GM21423 (cell line): ENCODE data around the gene PREP.
"Not testable (repeated sequence)": the region's sequence is repeated elsewhere in the genome, so short reads cannot be mapped to it uniquely, and the experiment has no call there.

Experiments
- ATAC-seq: cut with Tn5 transposase; IDR thresholded peaks from one replicate; pipeline ENCODE4 v1.9.1; 2021; ENCODE audit warnings: mild to moderate bottlenecking, moderate library complexity; ENCODE audit not compliant: unreplicated experiment

Gene PREP

DNA sequence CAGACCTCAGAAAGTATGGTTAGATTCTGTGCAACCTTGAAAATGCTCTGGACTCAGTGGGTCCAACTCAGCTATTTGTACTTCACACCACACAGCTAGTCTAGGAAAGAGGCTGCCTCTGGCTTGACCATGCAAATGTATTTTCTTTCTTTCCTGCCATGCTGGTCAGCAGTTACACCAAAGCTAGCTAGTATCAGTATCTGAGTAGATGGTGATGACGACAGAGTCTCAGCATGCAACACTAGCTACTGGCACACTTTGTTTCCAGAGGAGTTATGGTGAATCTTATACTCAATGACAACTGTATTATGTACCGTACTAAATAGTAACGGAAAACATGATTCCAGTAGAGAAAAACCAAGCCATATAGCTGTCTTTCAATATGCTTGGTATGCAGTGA, 126.5 kb downstream of the PREP start:
- no peak for ATAC-seq

DNA sequence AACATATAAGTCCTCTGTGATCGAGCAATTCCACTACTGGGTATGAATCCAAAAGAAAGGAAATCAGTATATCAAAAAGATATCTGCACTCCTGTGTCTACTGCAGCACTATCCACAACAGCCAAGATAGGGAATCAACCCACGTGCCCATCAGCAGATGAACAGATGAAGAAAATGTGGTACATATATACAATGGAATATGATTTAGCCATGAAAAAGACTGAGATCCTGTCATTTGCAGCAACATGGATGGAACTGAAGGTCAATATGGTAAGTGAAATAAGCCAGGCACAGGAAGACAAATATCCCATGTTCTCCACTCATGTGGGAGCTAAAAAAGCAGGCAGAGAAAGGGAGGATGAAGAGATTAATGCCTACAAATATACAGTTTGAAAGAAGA, 127.3 kb downstream of the PREP start:
- no peak for ATAC-seq

DNA sequence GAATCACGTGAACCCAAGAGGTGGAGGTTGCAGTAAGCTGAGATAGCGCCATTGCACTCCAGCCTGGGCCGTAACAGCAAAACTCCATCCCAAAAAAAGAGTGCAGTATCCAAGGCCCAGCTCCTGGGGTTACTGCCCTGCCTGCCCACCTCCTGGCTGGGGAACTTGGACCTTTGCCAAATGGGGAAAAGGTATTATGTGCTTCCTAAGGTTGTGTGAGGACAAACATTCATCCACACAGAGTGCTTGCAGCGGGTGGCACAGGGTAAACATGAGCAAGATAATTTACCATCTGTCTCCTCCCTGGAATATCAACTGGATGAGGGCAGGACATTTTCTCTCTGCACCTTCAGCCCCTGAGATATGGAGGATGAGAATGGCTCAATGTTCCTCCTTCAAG, 128.2 kb downstream of the PREP start:
- no peak for ATAC-seq

DNA sequence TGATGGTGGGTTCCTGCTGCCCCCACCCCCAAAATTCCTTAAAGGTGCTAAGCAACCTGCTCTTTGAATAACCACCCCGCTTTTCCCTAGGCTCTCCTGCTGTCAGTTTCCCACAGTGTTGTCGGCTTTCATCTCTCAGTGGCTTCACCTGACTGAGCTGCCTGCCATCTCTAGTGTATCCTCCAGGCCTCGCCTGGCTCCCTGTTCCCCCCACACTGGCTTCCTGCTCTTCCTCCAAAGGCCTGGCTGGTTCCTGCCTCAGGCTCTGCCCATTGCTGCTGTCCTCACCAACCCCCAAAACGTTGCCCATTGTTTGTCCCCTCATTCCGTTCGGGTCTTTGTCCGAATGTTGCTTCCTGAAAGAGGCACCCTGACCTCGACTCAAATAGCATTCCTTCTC, 129.3 kb downstream of the PREP start:
- ATAC-seq, result no peak

DNA sequence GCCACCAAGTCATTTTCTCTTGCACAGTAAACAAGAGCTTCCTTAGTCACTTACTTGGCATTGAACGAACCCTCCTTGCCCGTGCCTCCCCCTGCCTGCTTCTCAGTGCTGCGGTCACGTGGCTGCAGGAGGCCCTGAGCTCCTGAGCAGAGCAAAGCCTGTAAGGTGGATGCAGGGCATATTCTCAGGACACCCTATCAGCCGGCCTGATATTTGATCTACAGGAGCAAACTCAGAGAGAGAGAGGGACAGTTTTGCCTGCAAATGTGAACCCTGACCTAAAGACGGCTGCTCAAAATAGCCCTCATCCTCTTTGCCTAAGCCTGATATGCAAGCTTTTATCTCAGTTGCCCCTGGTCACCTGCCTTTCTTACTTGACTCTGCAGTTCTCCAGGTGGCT, 130.1 kb downstream of the PREP start:
- no peak for ATAC-seq

DNA sequence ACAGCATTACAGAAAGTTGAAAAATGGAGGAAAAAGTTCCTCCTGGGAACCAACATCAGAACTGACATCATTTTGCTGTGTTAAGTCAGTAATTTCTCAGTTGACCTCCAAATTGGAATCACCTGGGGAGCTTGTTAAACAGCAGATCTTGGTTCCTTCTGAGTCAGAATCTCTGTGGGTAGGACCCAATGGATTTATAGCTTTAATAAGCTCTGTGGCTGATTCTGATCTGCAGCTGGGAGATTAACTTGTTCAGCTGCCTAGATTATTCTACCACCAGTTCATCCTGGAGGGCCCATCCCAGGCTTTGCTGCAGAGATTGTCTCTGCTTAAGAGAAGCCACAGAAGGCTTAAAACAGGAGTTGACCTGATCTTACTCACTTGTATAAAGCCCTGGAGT, 132.4 kb downstream of the PREP start:
- no peak for ATAC-seq

DNA sequence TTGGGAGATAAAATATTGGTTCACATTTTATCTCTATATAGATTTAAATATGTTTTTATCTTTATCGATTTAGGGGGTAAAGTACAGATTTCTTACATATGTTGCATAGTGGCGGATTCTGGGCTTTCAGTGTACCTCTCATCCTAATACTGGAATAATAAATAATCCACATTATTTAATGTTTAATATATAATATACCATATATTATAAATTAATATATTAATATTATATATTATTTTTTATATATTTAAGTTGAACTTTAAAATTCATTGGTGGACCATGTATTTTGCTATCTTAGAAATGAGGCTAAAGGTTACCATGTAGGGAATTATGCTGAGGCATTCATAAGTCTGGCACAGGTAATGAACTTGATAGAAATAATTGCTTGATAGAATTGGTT, 133.5 kb downstream of the PREP start:
- ATAC-seq, result no peak

DNA sequence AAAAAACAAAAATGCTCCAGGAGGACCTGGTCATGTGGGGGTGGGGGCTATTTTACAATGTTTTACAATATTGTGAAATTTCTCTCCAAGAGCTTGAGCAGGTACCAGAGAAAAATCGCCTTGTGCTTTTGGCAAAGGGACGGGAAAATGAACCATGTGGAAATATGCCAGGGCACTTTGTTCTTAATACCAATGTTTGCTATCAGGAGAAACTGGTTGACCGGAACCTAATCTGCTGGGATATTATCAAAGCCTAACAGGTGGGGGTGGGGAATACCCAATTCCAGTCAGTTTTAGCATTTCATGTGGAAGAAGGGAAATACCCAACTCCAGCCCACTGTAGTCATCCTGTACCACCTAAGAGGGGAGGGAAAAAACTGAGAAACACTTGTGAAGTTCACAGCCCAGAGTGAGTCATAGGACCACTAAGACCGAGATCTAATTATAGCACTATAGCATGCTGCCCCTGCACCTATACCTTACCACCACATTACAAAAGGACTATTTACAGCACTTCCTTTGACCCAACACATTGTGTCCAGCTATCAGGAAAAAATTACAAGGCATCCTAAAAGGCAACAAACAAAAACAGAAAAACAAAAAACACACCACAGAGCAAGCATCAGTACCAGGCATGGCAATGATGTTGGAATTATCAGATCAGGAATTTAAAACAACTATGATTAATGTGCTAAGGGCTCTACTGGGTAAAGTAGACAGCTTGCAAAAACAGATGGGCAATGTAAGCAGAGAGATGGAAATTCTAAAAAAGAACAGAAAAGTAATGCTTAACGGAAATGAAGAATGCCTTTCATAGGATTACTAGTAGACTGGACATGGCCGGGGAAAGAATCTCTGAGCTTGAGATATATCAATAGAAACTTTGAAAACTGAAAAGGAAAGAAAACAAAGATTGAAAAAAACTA, 138.9 kb downstream of the PREP start:
- peak; percentile 73 for ATAC-seq

DNA sequence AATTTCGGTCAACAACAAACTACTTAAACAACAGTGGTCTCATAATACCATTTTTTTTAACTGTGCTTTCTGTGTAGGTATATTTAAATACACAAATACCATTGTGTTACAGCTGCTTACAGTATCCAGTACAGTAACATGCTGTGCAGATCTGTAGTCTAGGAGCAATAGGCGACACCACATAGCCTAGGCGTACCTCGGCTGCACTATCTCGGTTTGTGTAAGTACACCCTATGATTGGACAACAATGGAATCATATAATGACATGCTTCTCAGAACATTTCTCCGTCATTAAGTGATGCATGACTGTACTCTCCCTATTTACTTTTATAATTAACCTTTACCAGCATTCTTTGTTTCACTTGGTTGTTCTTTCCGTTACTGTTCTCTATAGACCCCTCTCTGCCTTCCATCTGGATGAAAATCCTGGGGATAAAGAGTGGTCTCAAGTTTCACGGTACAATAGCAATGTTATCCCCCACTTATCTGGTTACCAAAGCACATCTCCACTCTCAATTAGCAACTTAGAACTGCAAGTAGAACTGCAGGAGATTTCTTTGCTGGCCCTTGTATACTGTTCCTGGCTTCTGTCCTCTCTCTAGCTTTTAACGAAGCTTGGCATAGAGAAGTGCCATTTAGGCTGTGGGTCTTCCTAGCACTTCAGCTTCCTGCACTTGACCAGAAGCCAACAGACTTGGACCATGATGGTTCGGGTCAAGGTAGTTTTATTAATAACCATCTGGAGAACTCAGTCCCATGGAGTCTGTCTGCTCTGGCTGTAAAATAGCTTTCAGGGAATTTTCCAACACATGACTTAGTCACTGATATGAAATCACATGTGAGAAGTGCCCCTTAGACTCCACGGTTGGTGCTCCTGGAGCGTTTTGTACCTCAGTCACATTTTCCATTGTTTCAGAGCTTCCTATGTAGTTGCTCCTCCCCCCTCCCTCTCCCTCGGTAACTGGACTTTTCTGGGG, 142.7 kb downstream of the PREP start:
- no peak for ATAC-seq

DNA sequence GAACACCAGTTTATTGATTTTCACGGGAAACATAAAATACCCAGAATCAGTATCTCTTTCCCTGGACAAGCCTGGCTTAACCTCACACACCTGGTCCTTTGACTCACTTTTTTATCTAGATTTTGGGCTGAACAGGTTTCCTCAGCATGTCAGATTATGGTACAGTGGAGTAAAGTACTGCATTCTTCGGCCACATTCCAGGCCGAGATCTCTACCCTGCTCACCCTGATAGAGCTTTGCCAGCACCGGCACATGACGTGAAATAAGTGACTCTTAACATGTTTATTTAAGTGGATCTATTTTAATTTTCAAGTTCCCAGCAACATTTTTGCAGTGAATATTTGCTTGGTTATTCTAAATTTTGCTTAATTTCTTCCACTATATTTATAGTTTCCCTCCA, 144.1 kb downstream of the PREP start:
- ATAC-seq, result no peak

DNA sequence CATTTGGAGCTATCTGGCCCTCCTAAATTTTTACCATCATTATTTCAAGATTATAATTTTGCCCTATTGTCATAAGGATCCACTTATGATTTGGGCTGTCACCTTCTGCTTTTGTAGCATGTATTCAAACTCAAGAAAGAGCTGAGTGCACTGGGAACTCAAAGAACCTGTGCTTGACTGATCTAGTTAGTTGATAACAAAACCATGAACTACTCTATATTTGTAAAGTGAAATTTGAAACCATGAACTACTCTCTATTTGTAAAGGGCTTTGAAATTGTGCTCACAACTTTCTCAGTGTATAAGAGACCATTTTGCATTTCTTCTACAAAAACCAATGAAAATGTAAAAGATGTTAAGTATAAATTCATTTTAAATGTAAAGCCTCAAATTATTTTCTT, 145.5 kb downstream of the PREP start:
- ATAC-seq, result no peak

DNA sequence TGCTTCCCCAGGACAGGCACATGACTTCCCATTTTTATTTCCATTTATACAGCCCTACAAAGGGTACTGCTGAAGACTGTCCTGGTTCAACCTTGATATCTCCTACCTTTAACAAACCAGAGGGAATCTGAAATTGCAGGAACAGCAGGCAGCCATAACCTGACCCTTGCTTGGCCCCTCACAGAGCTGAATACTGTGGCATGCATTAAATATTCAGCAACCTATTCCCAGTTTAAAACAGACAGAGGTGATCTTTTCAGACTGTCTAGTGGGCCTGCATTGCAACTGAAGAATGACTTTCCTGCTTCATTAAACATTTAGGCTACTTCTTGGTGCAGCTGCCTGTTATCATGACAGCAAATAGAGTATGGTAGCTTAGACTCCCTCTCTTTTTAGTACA, 146.3 kb downstream of the PREP start:
- ATAC-seq, result no peak

DNA sequence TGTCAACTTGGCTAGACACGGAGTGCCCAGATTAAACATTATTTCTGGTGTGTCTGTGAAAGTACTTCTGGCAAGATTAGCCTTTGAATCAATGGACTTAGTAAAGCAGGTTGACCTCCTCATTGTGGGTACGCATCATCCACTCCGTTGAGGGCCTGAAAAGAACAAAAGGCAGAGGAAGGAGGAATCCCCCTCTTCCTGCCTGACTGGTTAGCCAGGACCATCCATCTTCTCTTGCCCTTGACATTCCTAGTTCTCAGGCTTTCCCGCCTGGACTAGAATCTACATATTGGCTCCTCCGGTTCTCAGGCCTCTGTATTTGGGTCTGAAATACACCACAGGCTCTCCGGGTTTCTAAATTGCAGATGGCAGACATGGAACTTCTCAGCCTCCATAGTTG, 149.1 kb downstream of the PREP start:
- ATAC-seq, result no peak

DNA sequence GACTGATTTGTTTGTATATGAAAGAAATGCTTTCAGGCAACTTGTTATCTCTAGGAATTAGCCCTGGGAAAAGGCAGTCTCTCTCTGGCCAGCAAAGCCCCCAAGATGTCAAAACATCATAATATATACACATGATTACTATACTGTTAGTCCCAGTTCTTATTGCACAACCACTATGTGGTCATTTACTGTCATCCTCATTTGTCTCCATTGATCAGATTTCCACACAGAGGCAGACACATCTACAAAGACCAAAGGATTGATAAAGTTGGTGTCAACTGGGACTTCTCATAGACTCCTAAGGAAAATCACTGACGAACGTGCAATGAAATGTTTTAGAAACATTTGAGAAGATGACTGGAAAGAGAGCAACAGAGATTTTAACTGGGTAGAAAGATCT, 151.2 kb downstream of the PREP start:
- ATAC-seq, result no peak

DNA sequence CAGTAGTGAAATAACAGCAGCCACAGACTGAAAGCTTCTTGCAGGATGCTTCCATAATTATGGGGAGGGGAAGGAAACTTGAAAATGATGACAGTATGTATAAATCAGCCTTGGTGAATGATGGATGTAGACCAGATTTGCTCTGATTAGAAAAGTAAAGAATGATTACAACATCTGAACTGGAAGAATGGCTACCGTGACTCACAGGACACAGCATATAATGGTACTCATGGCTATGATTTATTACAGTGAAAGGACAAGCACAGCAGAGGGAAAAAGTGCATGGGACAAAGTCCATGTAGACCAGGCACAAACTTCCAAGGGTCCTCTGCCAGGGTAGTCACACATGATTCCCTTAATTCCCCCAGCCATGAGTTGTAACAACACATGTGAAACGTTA, 152.3 kb downstream of the PREP start:
- no peak for ATAC-seq

DNA sequence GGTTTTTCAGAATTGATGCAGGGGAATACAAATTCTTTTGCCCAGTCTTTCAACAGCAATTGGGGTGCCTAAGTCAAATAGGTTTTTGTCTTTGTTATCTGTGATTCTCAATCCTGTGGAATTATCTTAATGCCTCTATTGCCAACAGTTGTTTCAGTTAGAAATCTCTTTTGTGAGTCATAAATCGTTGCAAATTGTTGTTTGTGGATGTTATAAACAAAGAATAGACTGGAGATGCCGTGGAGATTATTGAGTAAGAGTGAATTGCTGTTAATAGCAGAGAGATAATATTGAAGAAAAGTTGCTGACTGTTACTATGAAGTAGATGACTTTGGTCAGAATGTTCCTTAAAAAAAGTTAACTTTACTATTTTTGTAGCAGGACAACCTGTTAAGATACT, 159.4 kb downstream of the PREP start:
- no peak for ATAC-seq

DNA sequence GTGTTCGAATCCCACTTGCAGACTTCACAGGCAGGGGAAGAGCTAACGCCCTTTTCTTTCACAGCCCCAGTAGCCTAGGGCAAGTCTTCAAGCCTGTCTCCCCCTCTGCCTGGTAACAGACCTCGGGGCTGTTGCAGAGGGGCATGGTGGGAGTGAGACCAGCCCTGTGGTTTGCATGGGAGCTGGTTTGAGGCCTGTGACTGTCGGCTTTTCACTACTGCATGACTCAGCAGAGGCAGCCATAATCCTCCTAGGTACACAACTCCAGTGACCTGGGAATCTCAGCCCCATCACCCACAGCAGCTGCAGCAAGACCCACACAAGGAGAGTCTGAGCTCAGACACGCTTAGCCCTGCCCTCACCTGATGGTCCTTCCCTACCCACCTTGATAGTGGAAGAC, 167.7 kb downstream of the PREP start:
- no peak for ATAC-seq

DNA sequence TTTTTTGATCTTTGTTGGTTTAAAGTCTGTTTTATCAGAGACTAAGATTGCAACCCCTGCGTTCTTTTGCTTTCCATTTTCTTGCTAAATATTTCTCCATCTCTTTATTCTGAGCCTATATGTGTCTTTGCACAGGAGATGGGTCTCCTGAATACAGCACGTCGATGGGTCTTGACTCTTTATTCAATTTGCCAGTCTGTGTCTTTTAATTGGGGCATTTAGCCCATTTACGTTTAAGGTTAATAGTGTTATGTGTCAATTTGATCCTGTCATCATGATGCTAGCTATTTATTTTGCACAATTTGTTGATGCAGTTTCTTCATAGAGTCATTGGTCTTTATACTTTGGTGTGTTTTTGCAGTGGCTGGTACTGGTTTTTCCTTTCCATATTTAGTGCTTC, 171.1 kb downstream of the PREP start:
- ATAC-seq, result not testable (repeated sequence)
